Measurements from ENCODE around the gene NADK2. TPM values are rescaled to one million over a fixed set of nuclear protein-coding genes. Genes with fewer than 3 reads are reported as not detected.

The NADK2 gene
- total and polyA plus RNA-seq, 4 donors: 73.6 to 178 (median 88.0) TPM

DNA sequence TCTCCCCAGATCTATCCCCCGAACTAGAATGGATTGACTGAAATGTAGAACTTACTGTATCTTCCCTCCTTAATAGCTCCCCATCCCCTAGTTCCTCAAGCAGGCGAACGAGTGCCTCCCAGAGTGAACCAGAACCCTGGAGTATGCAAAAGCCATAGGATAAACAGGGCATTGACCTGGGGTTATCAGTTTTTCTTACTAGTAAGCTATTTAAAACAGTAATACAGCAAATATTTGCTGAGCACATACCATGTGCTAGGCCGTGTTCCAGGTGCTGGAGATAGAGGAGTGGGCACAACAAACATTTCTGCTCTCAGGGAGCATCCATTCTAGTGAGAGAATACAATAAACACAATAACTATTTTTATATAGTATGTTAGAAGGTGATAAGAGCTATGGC, 88.0 kb downstream of the NADK2 start:
- 52% methylated on average over 4 of the region's 4 CpGs for whole genome bisulfite sequencing
- TF ChIP-seq, protein P1, sequence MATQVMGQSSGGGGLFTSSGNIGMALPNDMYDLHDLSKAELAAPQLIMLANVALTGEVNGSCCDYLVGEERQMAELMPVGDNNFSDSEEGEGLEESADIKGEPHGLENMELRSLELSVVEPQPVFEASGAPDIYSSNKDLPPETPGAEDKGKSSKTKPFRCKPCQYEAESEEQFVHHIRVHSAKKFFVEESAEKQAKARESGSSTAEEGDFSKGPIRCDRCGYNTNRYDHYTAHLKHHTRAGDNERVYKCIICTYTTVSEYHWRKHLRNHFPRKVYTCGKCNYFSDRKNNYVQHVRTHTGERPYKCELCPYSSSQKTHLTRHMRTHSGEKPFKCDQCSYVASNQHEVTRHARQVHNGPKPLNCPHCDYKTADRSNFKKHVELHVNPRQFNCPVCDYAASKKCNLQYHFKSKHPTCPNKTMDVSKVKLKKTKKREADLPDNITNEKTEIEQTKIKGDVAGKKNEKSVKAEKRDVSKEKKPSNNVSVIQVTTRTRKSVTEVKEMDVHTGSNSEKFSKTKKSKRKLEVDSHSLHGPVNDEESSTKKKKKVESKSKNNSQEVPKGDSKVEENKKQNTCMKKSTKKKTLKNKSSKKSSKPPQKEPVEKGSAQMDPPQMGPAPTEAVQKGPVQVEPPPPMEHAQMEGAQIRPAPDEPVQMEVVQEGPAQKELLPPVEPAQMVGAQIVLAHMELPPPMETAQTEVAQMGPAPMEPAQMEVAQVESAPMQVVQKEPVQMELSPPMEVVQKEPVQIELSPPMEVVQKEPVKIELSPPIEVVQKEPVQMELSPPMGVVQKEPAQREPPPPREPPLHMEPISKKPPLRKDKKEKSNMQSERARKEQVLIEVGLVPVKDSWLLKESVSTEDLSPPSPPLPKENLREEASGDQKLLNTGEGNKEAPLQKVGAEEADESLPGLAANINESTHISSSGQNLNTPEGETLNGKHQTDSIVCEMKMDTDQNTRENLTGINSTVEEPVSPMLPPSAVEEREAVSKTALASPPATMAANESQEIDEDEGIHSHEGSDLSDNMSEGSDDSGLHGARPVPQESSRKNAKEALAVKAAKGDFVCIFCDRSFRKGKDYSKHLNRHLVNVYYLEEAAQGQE (IDR thresholded peaks at IDR 0.05): no peak
- TF ChIP-seq JUND (IDR thresholded peaks at IDR 0.05) (no peak), YY1 (IDR thresholded peaks at IDR 0.05) (no peak), RAD21 (IDR thresholded peaks at IDR 0.05) (no peak), RXRA (IDR thresholded peaks at IDR 0.05) (peak in 1 of 2 donors; percentile 36), ZBTB33 (IDR thresholded peaks at IDR 0.05) (no peak), SP1 (IDR thresholded peaks at IDR 0.05) (no peak)
- TF ChIP-seq, protein P2, sequence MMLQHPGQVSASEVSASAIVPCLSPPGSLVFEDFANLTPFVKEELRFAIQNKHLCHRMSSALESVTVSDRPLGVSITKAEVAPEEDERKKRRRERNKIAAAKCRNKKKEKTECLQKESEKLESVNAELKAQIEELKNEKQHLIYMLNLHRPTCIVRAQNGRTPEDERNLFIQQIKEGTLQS (IDR thresholded peaks at IDR 0.05): no peak
- TF ChIP-seq, protein P3, sequence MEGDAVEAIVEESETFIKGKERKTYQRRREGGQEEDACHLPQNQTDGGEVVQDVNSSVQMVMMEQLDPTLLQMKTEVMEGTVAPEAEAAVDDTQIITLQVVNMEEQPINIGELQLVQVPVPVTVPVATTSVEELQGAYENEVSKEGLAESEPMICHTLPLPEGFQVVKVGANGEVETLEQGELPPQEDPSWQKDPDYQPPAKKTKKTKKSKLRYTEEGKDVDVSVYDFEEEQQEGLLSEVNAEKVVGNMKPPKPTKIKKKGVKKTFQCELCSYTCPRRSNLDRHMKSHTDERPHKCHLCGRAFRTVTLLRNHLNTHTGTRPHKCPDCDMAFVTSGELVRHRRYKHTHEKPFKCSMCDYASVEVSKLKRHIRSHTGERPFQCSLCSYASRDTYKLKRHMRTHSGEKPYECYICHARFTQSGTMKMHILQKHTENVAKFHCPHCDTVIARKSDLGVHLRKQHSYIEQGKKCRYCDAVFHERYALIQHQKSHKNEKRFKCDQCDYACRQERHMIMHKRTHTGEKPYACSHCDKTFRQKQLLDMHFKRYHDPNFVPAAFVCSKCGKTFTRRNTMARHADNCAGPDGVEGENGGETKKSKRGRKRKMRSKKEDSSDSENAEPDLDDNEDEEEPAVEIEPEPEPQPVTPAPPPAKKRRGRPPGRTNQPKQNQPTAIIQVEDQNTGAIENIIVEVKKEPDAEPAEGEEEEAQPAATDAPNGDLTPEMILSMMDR (IDR thresholded peaks at IDR 0.05; ENCODE audit: low read depth, low read length, missing input control): no peak
- no peak overlapping the region for H3K27ac ChIP-seq (ENCODE audit: low read depth in 1 of 2, low read length in 2 of 2)
- peaks cover 6 to 33% (median 29%) of the 10 kb centered on the region in 4 donors for H3K4me1 ChIP-seq (ENCODE audit: control insufficient read depth in 4 of 4, insufficient read depth in 4 of 4, low read length in 3 of 4)
- H3K9me3 ChIP-seq (ENCODE audit: control insufficient read depth in 4 of 4, low read length in 3 of 4): no peaks in the 10 kb centered on the region
- no peak overlapping the region for H3K9ac ChIP-seq (ENCODE audit: low read depth in 1 of 2, low read length in 2 of 2)
- peaks cover 0 to 6% (median 4%) of the 10 kb centered on the region in 4 donors for H3K36me3 ChIP-seq (ENCODE audit: control insufficient read depth in 4 of 4, insufficient read depth in 3 of 4, low read depth in 1 of 4, low read length in 3 of 4)
- no peak overlapping the region for H3K4me3 ChIP-seq (ENCODE audit: low read depth in 1 of 3, low read length in 3 of 3)
- no peak for DNase-seq (ENCODE audit: low spot score)
- no peaks in the 10 kb centered on the region for H3K27me3 ChIP-seq (ENCODE audit: control insufficient read depth in 4 of 4, insufficient read depth in 4 of 4, low read length in 3 of 4)

DNA sequence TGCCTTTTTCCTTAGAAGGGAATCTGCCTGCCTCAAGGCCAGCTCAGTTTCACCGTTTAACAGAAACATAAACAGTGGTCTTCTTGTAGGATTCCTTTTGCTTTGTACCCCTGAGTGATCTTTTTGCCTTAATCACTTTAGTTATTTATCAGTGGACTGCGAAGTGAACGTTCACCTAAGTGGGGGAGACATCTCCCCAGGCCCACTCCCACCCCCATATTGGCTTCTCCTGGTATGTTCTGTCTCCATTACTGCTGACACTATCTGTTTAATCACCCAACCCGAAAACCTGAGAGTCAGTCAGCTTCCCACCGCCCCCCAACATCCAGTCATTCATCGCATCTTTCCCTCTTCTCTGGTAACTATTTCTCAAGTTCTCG, 88.4 kb downstream of the NADK2 start:
- no peaks in the 10 kb centered on the region for H3K27me3 ChIP-seq (ENCODE audit: control insufficient read depth in 4 of 4, insufficient read depth in 4 of 4, low read length in 3 of 4)
- H3K36me3 ChIP-seq (ENCODE audit: control insufficient read depth in 4 of 4, insufficient read depth in 3 of 4, low read depth in 1 of 4, low read length in 3 of 4): peaks cover 0 to 6% (median 4%) of the 10 kb centered on the region in 4 donors
- no peak for DNase-seq (ENCODE audit: low spot score)
- peak overlapping the region in 1 of 2 donors; percentile 88 for H3K9ac ChIP-seq (ENCODE audit: low read depth in 1 of 2, low read length in 2 of 2)
- H3K4me3 ChIP-seq (ENCODE audit: low read depth in 1 of 3, low read length in 3 of 3): peak overlapping the region in 1 of 3 donors; percentile 12
- no peaks in the 10 kb centered on the region for H3K9me3 ChIP-seq (ENCODE audit: control insufficient read depth in 4 of 4, low read length in 3 of 4)
- peaks cover 4 to 32% (median 26%) of the 10 kb centered on the region in 4 donors for H3K4me1 ChIP-seq (ENCODE audit: control insufficient read depth in 4 of 4, insufficient read depth in 4 of 4, low read length in 3 of 4)
- 77% methylated on average over 7 of the region's 7 CpGs for WGBS
- H3K27ac ChIP-seq (ENCODE audit: low read depth in 1 of 2, low read length in 2 of 2): no peak overlapping the region
- TF ChIP-seq, protein P4, sequence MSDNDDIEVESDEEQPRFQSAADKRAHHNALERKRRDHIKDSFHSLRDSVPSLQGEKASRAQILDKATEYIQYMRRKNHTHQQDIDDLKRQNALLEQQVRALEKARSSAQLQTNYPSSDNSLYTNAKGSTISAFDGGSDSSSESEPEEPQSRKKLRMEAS (IDR thresholded peaks at IDR 0.05): no peak
- TF ChIP-seq, protein P3 (IDR thresholded peaks at IDR 0.05; ENCODE audit: low read depth, low read length, missing input control): no peak
- no peak for TF ChIP-seq NR2F2 (IDR thresholded peaks at IDR 0.05)
- TF ChIP-seq FOXA2 (IDR thresholded peaks at IDR 0.05): no peak
- no peak for TF ChIP-seq JUND (IDR thresholded peaks at IDR 0.05)
- TF ChIP-seq HNF4G (IDR thresholded peaks at IDR 0.05): no peak
- TF ChIP-seq, protein P2 (IDR thresholded peaks at IDR 0.05): no peak
- TF ChIP-seq TAF1 (conservative IDR thresholded peaks at IDR 0.05): no peak
- no peak for TF ChIP-seq RXRA (IDR thresholded peaks at IDR 0.05)
- TF ChIP-seq, protein P1 (IDR thresholded peaks at IDR 0.05): no peak
- TF ChIP-seq HNF4A (conservative IDR thresholded peaks at IDR 0.05): no peak
